Tibial nerve (tissue), 4 donors: ENCODE results near the gene ERMP1.

Source experiments
- CTCF ChIP-seq, 5 experiments: fragments of 200-600 bp in 3 of 5; fragments of 450-650 bp in 2 of 5; sonication (generic) in 3 of 5; IDR thresholded peaks; one replicate each; pipeline ENCODE4 v1.5.1; 2016 to 2019; ENCODE audit warnings: antibody characterized with exemption in 5 of 5, mild to moderate bottlenecking in 3 of 5, moderate library complexity in 2 of 5
- EP300 ChIP-seq, 2 donors: sonication (generic); formaldehyde crosslinking; IDR thresholded peaks; one replicate each; pipeline ENCODE4 v1.6.1; 2017; ENCODE audit warnings: antibody characterized with exemption in 2 of 2, mild to moderate bottlenecking in 1 of 2
- POLR2A ChIP-seq, 2 donors: fragments of 450-650 bp; IDR thresholded peaks; one replicate each; pipeline ENCODE4 v1.6.1; 2017; ENCODE audit warnings: antibody characterized with exemption in 2 of 2, mild to moderate bottlenecking in 2 of 2, moderate library complexity in 2 of 2

- TF ChIP-seq CTCF (IDR thresholded peaks at IDR 0.05), result no peak
- no peak for TF ChIP-seq EP300 (IDR thresholded peaks at IDR 0.05)
- no peak for TF ChIP-seq POLR2A (IDR thresholded peaks at IDR 0.05)
Measured at GRCh38 chr9:5789489-5789888, 43.4 kb downstream of the ERMP1 start.
